AG09309 (cell line): ENCODE data around the gene KRTAP20-3.

Source experiments
- DNase-seq: peaks from one replicate; pipeline ENCODE4 v3.0.0-alpha.2; 2010; ENCODE audit warnings: low read depth
- H3K4me3 ChIP-seq: 2 replicates; pipeline ENCODE4 v1.5.1; 2011; ENCODE audit warnings: mild to moderate bottlenecking, low read depth, low read length, moderate library complexity; ENCODE audit not compliant: control insufficient read depth
- TF ChIP-seq, protein P1 (sequence below): IDR thresholded peaks from 2 replicates; pipeline ENCODE4 v1.5.1; 2011; ENCODE audit warnings: mild to moderate bottlenecking, low read depth, low read length, inconsistent platforms; ENCODE audit not compliant: insufficient read depth, control insufficient read depth; ENCODE audit errors: missing control alignments

KRTAP20-3 gene

DNA sequence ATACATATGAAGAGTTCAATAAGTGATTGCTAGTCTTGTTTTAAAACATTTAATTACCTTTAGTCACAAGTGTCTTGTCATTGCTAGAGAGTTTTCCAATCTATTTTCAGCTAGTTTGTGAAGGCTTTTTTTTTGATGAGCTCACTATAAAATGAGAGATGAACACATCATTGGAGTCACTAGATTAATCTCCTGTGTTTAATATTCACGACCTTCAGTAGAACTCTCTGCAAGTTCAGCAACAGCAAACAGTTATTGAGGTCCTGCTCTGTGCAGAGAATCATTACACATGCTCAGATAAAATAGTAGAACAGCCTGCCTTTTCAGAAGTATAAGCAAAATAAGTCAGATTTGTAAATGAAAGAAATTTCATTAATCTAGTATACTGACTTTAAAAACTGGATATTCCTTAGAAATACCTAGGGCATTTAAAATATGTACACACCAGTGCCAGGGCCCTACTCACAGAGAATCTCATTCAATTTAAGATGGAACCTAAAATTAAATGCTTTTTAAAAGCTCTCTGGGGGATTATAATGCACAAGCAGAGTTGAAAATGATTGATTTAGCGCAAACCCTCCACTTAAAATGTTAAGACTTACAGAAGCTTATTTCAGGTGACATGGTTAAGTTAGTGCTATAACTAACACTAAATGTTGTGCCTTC lies 30.5 kb downstream of the KRTAP20-3 start:
- no peak for DNase-seq
- no peak overlapping the region for H3K4me3 ChIP-seq
- TF ChIP-seq, protein P1, sequence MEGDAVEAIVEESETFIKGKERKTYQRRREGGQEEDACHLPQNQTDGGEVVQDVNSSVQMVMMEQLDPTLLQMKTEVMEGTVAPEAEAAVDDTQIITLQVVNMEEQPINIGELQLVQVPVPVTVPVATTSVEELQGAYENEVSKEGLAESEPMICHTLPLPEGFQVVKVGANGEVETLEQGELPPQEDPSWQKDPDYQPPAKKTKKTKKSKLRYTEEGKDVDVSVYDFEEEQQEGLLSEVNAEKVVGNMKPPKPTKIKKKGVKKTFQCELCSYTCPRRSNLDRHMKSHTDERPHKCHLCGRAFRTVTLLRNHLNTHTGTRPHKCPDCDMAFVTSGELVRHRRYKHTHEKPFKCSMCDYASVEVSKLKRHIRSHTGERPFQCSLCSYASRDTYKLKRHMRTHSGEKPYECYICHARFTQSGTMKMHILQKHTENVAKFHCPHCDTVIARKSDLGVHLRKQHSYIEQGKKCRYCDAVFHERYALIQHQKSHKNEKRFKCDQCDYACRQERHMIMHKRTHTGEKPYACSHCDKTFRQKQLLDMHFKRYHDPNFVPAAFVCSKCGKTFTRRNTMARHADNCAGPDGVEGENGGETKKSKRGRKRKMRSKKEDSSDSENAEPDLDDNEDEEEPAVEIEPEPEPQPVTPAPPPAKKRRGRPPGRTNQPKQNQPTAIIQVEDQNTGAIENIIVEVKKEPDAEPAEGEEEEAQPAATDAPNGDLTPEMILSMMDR = no peak

DNA sequence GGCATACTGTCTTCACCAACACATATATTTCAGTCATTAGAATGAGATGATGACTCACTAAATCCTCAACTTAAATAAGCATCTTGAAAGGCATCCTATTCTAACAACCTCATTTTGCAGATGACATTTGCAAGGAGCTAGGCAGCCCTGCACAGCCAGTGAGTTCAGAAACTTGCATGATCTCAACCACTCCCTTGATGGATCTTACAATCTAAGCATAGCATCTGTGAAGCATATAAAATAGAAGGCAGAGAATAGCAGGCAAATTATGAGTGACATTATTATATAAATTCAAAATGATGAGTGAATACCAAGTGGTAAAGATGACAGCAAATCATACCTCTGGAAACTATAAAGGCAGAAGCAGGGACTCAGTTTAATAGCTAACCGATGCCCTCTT lies 31.6 kb downstream of the KRTAP20-3 start:
- TF ChIP-seq, protein P1 = no peak
- no peak overlapping the region for H3K4me3 ChIP-seq
- no peak for DNase-seq

DNA sequence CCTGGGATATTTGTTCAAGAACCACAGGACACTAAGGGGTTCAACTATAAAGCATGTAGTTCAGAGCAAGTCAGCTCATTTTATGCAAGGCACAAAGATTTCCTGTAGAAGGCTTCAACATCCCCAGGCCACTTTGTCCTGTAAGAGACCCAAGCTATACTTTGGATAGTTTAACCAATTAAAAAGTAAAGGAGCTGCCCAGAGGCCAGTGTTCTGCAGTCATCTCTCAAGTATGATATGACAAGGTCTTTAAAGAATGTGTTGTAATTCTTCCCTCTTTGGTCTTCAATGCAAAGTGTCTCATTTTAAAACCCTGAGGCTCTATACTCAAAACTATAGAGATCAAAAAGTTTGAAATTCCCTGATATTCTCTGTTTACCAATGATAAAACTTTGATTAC lies 34.1 kb downstream of the KRTAP20-3 start:
- TF ChIP-seq, protein P1 = no peak
- no peak for DNase-seq
- no peak overlapping the region for H3K4me3 ChIP-seq

DNA sequence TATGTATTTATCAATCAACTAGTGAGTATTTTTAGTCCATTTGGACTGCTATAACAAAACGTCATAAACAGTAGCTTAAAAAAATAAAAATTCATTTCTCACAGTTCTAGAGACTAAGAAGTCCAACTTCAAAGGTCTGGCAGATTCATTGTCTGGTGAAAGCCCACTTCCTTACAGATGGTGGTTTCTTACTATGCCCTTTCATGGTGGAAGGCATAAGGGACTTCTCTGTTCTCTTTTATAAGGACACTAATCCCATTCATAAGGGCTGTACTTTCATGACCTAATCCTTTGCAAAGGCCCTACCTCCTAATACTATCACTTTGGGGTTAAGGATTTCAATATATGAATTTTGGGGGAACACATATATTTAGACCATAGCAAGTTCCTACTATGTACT lies 37.9 kb downstream of the KRTAP20-3 start:
- H3K4me3 ChIP-seq = no peak overlapping the region
- TF ChIP-seq, protein P1 = no peak
- DNase-seq = no peak

DNA sequence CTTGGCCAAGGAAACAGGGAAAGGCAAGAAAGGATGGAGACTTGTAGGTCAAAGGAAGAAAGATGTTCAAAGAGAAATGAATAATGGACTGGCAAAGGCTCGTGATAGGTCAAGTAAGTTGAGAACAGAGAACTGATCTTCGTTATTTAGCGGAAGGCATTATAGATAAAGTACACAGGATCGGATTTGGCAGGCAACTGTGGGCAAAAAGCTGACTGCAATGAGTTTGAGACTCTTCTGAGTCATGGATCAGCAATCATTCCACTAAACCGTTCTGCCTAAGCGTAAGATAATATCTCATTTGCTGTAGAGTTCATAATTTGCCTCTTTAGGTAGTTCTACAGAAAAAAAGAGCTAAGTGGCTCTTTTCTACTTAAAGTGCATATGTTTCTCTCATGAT lies 41.8 kb downstream of the KRTAP20-3 start:
- no peak overlapping the region for H3K4me3 ChIP-seq
- TF ChIP-seq, protein P1 = no peak
- DNase-seq = no peak

DNA sequence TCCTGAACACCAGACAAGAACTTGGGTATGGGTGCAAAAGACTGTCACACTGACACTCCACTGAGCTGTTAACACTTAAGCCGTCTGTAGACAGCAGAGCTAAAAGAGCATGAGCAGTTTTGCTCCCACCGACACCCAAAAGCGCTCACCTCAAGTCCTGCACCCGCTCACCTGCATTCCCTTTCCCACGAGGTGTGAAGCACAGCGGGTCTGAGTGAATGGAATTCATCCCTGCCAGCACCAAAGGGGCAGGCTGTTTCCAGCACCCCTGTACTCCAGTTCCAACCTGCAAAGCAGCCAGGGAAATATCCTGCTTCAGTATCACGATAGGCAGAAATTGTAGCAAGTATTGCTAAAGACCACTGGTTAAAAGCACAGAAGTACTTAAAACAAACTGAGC lies 47.2 kb downstream of the KRTAP20-3 start:
- H3K4me3 ChIP-seq = no peak overlapping the region
- TF ChIP-seq, protein P1 = no peak
- no peak for DNase-seq
